ENCODE measurements around the gene TMED9.

DNA sequence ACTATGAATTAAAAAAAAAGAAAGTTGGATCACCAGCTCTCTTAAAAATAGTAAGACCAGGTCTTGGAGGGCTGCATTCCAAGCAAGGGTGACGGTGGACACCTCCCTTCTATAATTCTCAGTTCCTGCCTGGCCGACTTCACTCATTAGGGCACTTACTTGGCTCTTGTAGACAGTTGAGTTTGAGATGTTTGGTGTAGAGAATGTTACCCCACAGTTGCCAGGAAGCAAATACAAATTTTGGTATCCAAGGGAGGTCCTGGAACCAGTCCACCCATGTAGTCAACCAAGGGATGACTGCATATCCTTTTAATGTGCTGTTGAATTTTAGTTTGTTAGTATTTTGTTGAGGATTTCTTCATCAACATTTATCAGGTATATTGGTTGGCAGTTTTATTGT is 28.6 kb downstream of the TMED9 start:
- TF ChIP-seq POLR2A (IDR thresholded peaks at IDR 0.05; ENCODE audit: low read length) (no peak), GATA1 (IDR thresholded peaks at IDR 0.05; ENCODE audit: low read depth, low read length) (no peak)

Data from erythroblast (primary cell).